Trophoblast cell (in vitro differentiated cells and primary cell): ENCODE measurements around the gene PJA1.

Experiments used
- DNase-seq, 2 donors: peaks; one replicate each; pipeline ENCODE4 v3.0.0-alpha.2; 2016
- H2AFZ ChIP-seq: 2 replicates; pipeline ENCODE4 v1.6.1; 2013; ENCODE audit warnings: low read length, moderate library complexity, mild to moderate bottlenecking; ENCODE audit not compliant: insufficient read depth, poor library complexity
- H2AK5ac ChIP-seq: 2 replicates; pipeline ENCODE4 v1.6.1; 2013; ENCODE audit warnings: mild to moderate bottlenecking, low read length
- H2BK120ac ChIP-seq: 2 replicates; pipeline ENCODE4 v1.6.1; 2013; ENCODE audit warnings: low read length, mild to moderate bottlenecking, moderate library complexity; ENCODE audit not compliant: insufficient read depth, poor library complexity
- H2BK12ac ChIP-seq: 2 replicates; pipeline ENCODE4 v1.6.1; 2013; ENCODE audit warnings: mild to moderate bottlenecking, low read length, moderate library complexity
- H2BK5ac ChIP-seq: 2 replicates; pipeline ENCODE4 v1.6.1; 2013; ENCODE audit warnings: low read length, low read depth, moderate library complexity, mild to moderate bottlenecking; ENCODE audit not compliant: poor library complexity
- H3K14ac ChIP-seq: 2 replicates; pipeline ENCODE4 v1.6.1; 2013; ENCODE audit warnings: mild to moderate bottlenecking, low read length
- H3K18ac ChIP-seq: 2 replicates; pipeline ENCODE4 v1.6.1; 2013; ENCODE audit warnings: mild to moderate bottlenecking, low read length
- H3K23ac ChIP-seq: 2 replicates; pipeline ENCODE4 v1.6.1; 2013; ENCODE audit warnings: low read length
- H3K27ac ChIP-seq: 2 replicates; pipeline ENCODE4 v1.5.1; 2013; ENCODE audit warnings: low read depth, mild to moderate bottlenecking, inconsistent platforms, low read length, moderate library complexity
- H3K27me3 ChIP-seq: 2 replicates; pipeline ENCODE4 v1.6.1; 2013; ENCODE audit warnings: inconsistent platforms, mild to moderate bottlenecking, low read length, moderate library complexity; ENCODE audit not compliant: insufficient read depth
- H3K36me3 ChIP-seq, 2 experiments: 1 replicate in 1 of 2; 2 replicates in 1 of 2; pipeline ENCODE4 v1.6.1; 2013; ENCODE audit warnings: low read length in 2 of 2, mild to moderate bottlenecking in 2 of 2, moderate library complexity in 1 of 2; ENCODE audit not compliant: insufficient read depth in 2 of 2, control insufficient read depth in 1 of 2
- H3K4ac ChIP-seq: 2 replicates; pipeline ENCODE4 v1.6.1; 2013; ENCODE audit warnings: low read depth, mild to moderate bottlenecking, low read length, moderate library complexity
- H3K4me1 ChIP-seq, 2 experiments: 1 replicate in 1 of 2; 2 replicates in 1 of 2; pipeline ENCODE4 v1.6.1; 2013; ENCODE audit warnings: low read length in 2 of 2, mild to moderate bottlenecking in 2 of 2, moderate library complexity in 1 of 2; ENCODE audit not compliant: insufficient read depth in 2 of 2, control insufficient read depth in 1 of 2
- H3K4me2 ChIP-seq: 2 replicates; pipeline ENCODE4 v1.6.1; 2013; ENCODE audit warnings: inconsistent platforms, mild to moderate bottlenecking, low read length, moderate library complexity
- H3K4me3 ChIP-seq: 2 replicates; pipeline ENCODE4 v1.5.1; 2013; ENCODE audit warnings: mild to moderate bottlenecking, low read depth, low read length, inconsistent platforms
- H3K79me1 ChIP-seq: one replicate; pipeline ENCODE4 v1.6.1; 2013; ENCODE audit warnings: low read length
- H3K79me2 ChIP-seq: 2 replicates; pipeline ENCODE4 v1.6.1; 2013; ENCODE audit warnings: low read length, mild to moderate bottlenecking; ENCODE audit not compliant: control insufficient read depth, insufficient read depth, poor library complexity
- H3K9ac ChIP-seq: 2 replicates; pipeline ENCODE4 v1.6.1; 2013; ENCODE audit warnings: mild to moderate bottlenecking, low read length
- H3K9me3 ChIP-seq: 2 replicates; pipeline ENCODE4 v1.6.1; 2013; ENCODE audit warnings: low read depth, mild to moderate bottlenecking, control low read depth, inconsistent platforms, low read length; ENCODE audit not compliant: insufficient read depth
- H4K12ac ChIP-seq: 2 replicates; pipeline ENCODE4 v1.6.1; 2013; ENCODE audit warnings: low read depth, mild to moderate bottlenecking, low read length, moderate library complexity
- H4K8ac ChIP-seq: 2 replicates; pipeline ENCODE4 v1.6.1; 2013; ENCODE audit warnings: low read depth, mild to moderate bottlenecking, low read length, moderate library complexity
- H4K91ac ChIP-seq: one replicate; pipeline ENCODE4 v1.6.1; 2013; ENCODE audit warnings: low read depth, mild to moderate bottlenecking, low read length, moderate library complexity
- WGBS: extraction: QIAGEN DNeasy Blood & Tissue Kit; methylation state at CpG from one replicate; pipeline ENCODE4 v1.1.7; 2013; ENCODE audit warnings: missing lambda C conversion rate; ENCODE audit not compliant: insufficient read length, insufficient coverage; ENCODE audit errors: extremely low coverage; 5-methylcytosine and 5-hydroxymethylcytosine counted together

PJA1 gene

DNA sequence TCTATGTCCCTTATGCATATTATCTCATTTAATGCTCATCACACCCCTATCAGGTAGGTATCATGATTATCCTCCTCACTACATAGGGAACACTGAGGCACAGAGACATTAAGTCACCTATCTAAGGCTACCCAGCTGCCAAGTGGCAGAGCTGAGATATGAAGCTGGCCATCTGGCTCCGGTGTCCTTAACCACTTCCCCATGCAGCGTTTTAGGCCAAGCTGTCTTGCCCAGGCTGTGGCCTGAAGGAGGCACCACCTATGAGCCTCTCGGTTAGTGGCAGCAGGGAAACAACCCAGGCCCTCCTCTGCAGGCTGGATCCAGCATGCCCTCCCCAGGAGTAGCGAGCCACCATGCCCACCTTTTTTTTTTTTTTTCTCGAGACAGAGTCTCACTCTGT is 16.3 kb downstream of the PJA1 start:
- no peak overlapping the region for H3K14ac ChIP-seq
- WGBS, result no CpG with 5 or more reads among the region's 5 CpGs
- H2AFZ ChIP-seq, result no peak overlapping the region
- no peak overlapping the region for H3K9ac ChIP-seq
- no peak overlapping the region for H4K8ac ChIP-seq
- no peaks in the 10 kb centered on the region for H3K79me1 ChIP-seq
- no peak overlapping the region for H2BK12ac ChIP-seq
- no peaks in the 10 kb centered on the region for H3K79me2 ChIP-seq
- H3K27ac ChIP-seq, result no peak overlapping the region
- H2BK5ac ChIP-seq, result no peak overlapping the region
- no peak overlapping the region for H2AK5ac ChIP-seq
- no peak overlapping the region for H4K12ac ChIP-seq
- no peaks in the 10 kb centered on the region for H3K9me3 ChIP-seq
- H3K18ac ChIP-seq, result no peak overlapping the region
- DNase-seq, result no peak
- no peak overlapping the region for H3K4ac ChIP-seq
- no peaks in the 10 kb centered on the region for H3K27me3 ChIP-seq
- H3K4me1 ChIP-seq, result peaks cover 8% of the 10 kb centered on the region in 2 experiments
- no peak overlapping the region for H4K91ac ChIP-seq
- no peaks in the 10 kb centered on the region for H3K36me3 ChIP-seq
- H3K4me3 ChIP-seq, result no peak overlapping the region
- H3K4me2 ChIP-seq, result no peak overlapping the region
- no peak overlapping the region for H2BK120ac ChIP-seq
- no peak overlapping the region for H3K23ac ChIP-seq

DNA sequence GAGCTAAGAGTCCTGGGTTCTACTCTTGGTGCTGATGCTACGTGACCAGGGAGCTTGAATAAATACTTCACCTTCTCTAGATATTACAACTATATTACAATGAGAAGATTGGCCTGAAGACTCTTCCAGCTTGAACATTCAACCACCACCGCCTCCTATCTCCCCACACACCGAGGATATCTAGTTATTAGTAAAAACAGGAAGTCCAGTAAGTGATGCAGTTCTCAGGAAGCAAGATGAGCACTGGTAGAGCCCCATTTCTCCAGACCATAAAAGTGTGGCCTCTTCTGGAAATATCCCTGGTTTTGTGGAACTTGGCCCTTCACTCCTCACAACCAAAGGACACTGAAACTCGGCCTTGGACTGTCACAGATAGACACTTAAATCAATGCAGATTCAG is 18.5 kb downstream of the PJA1 start:
- H3K9ac ChIP-seq, result no peak overlapping the region
- no CpG with 5 or more reads among the region's 4 CpGs for WGBS

DNA sequence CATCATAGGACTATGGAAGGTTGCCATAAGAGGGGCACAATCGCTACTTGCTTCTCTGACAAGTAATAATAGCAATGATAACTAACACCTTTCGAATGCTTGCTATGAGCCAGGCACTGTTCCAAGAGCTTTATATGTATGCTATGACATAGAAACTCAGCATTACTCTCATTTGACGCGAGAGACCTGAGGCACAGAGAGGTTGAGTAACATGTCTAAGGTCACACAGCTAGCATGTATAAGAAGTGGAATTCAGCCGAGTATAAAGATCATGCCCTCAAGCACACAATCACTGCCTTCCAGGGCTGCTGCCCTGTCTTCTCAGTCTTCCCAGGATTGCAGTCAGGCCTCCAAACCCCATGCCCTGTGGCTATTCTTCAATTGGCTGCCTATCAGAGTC is 19.5 kb downstream of the PJA1 start:
- Histone ChIP-seq H3K27me3 (no peaks in the 10 kb centered on the region), H2BK120ac (no peak overlapping the region), H2AFZ (no peak overlapping the region), H3K4ac (no peak overlapping the region), H2BK12ac (no peak overlapping the region), H2AK5ac (no peak overlapping the region), H3K18ac (no peak overlapping the region), H2BK5ac (no peak overlapping the region), H3K27ac (no peak overlapping the region), H4K91ac (no peak overlapping the region), H3K9ac (no peak overlapping the region), H3K79me1 (no peaks in the 10 kb centered on the region), H3K4me3 (no peak overlapping the region), H4K12ac (no peak overlapping the region), H4K8ac (no peak overlapping the region), H3K14ac (no peak overlapping the region), H3K4me2 (no peak overlapping the region), H3K36me3 (no peaks in the 10 kb centered on the region), H3K23ac (no peak overlapping the region), H3K4me1 (peaks cover under 1 to 2% of the 10 kb centered on the region in 2 experiments), H3K9me3 (no peaks in the 10 kb centered on the region), H3K79me2 (no peaks in the 10 kb centered on the region)
- no CpG with 5 or more reads among the region's 5 CpGs for WGBS
- DNase-seq, result peak; percentile 20 to 49

More for the DNA sequence above, 18.5 kb downstream of the PJA1 start:
- H4K91ac ChIP-seq, result no peak overlapping the region
- no peaks in the 10 kb centered on the region for H3K79me2 ChIP-seq
- H3K27ac ChIP-seq, result no peak overlapping the region
- H3K27me3 ChIP-seq, result no peaks in the 10 kb centered on the region
- no peaks in the 10 kb centered on the region for H3K9me3 ChIP-seq
- no peak overlapping the region for H4K12ac ChIP-seq
- no peak overlapping the region for H4K8ac ChIP-seq
- no peak overlapping the region for H3K4me2 ChIP-seq
- no peak overlapping the region for H3K14ac ChIP-seq
- H3K36me3 ChIP-seq, result no peaks in the 10 kb centered on the region
- no peak overlapping the region for H3K18ac ChIP-seq
- no peak for DNase-seq
- H3K4ac ChIP-seq, result no peak overlapping the region
- H3K79me1 ChIP-seq, result no peaks in the 10 kb centered on the region
- H2BK5ac ChIP-seq, result no peak overlapping the region
- peaks cover 2 to 8% of the 10 kb centered on the region in 2 experiments for H3K4me1 ChIP-seq
- no peak overlapping the region for H3K4me3 ChIP-seq
- no peak overlapping the region for H2AK5ac ChIP-seq
- no peak overlapping the region for H3K23ac ChIP-seq
- no peak overlapping the region for H2AFZ ChIP-seq
- no peak overlapping the region for H2BK12ac ChIP-seq
- H2BK120ac ChIP-seq, result no peak overlapping the region

DNA sequence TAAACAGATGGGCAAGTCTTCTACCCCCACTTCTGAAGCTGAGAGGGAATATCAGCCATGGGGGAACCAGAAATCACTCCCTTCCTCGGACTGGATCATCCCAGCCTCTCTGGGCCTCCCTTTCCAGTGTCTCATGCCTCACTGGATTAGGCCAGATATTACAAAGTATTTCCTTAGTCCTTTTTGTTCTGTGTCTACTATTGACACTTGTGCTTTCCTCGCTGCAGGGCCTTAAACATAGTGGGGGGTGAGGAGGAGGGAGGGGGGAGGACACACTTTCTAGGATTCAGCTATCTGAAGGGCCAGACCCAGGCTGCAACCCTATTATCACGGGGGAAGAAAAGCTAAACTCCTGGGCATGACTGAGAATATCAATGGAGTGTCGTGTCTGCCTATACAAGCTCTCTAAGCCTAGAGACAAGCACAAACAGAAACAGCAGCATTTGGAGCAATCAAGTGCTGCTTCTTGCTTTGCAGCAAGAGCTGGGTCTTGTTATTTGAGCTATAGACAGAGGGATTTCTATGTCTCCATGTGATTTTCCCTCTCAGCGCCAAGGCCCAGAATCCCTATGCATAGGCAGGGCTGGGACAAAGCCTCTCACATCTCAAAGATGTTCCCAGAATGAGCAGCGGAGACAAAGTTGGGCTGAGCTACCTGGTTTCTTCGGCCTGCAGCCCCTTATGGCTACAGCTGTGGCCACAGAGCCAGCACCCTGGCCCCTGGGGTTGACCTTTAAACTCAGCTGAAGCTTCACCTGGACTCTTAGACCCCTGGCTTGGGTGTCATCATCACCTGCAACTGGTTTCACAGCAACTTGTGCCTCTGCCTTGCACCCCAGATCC is 20.2 kb downstream of the PJA1 start:
- no peak overlapping the region for H2AK5ac ChIP-seq
- no peak overlapping the region for H4K91ac ChIP-seq
- no peak for DNase-seq
- H3K27me3 ChIP-seq, result no peaks in the 10 kb centered on the region
- no peak overlapping the region for H3K4me3 ChIP-seq
- H3K4ac ChIP-seq, result no peak overlapping the region
- no peak overlapping the region for H2BK12ac ChIP-seq
- H3K79me1 ChIP-seq, result no peaks in the 10 kb centered on the region
- H2BK5ac ChIP-seq, result no peak overlapping the region
- no peaks in the 10 kb centered on the region for H3K9me3 ChIP-seq
- H3K18ac ChIP-seq, result no peak overlapping the region
- H3K9ac ChIP-seq, result no peak overlapping the region
- no peak overlapping the region for H3K27ac ChIP-seq
- no peaks in the 10 kb centered on the region for H3K79me2 ChIP-seq
- no CpG with 5 or more reads among the region's 7 CpGs for WGBS
- H3K4me1 ChIP-seq, result peaks cover 0 to under 1% of the 10 kb centered on the region in 2 experiments
- H3K36me3 ChIP-seq, result no peaks in the 10 kb centered on the region
- H2AFZ ChIP-seq, result no peak overlapping the region
- H3K23ac ChIP-seq, result no peak overlapping the region
- H3K4me2 ChIP-seq, result no peak overlapping the region
- no peak overlapping the region for H4K8ac ChIP-seq
- no peak overlapping the region for H2BK120ac ChIP-seq
- H4K12ac ChIP-seq, result no peak overlapping the region
- H3K14ac ChIP-seq, result no peak overlapping the region
